HAP-1 (cell line): ENCODE results near the gene FGF14.

Experiments used
- DNase-seq, 2 experiments: peaks; one replicate each; pipeline ENCODE4 v3.0.0-alpha.2; 2016 to 2020; ENCODE audit warnings: low spot score in 2 of 2
- H3K27me3 ChIP-seq: fragments of 250-450 bp; sonication (Bioruptor Pico); 2 replicates; pipeline ENCODE4 v1.5.1; 2020; ENCODE audit warnings: low read depth, mild to moderate bottlenecking, moderate library complexity
- H3K36me3 ChIP-seq: fragments of 250-450 bp; sonication (Bioruptor Pico); replicated peaks from 2 replicates; pipeline ENCODE4 v1.5.1; 2020; ENCODE audit warnings: mild to moderate bottlenecking
- H3K4me1 ChIP-seq: fragments of 250-450 bp; sonication (Bioruptor Pico); 2 replicates; pipeline ENCODE4 v1.5.1; 2020; ENCODE audit warnings: mild to moderate bottlenecking
- H3K4me3 ChIP-seq: fragments of 250-450 bp; sonication (Bioruptor Pico); 2 replicates; pipeline ENCODE4 v1.5.1; 2020; ENCODE audit warnings: mild to moderate bottlenecking, moderate library complexity
- H3K9me3 ChIP-seq: fragments of 250-450 bp; sonication (Bioruptor Pico); 2 replicates; pipeline ENCODE4 v1.5.1; 2020; ENCODE audit warnings: mild to moderate bottlenecking, moderate library complexity
- in situ Hi-C: fragments of 300-500 bp; cut with MboI; formaldehyde crosslinking; loops from 3 replicates; pipeline ENCODE4 v1.14.3; 2020; ENCODE audit warnings: low sequenced_read_pairs, inconsistent platforms, mixed read lengths

FGF14 gene

GRCh38 chr13:101709952-101710351, 691.9 kb downstream of the FGF14 start:
- H3K4me3 ChIP-seq = no peak overlapping the region
- DNase-seq = no peak
- no peaks in the 10 kb centered on the region for H3K36me3 ChIP-seq
- in situ Hi-C loops = no loop called here
- no peaks in the 10 kb centered on the region for H3K9me3 ChIP-seq
- no peaks in the 10 kb centered on the region for H3K27me3 ChIP-seq
- no peaks in the 10 kb centered on the region for H3K4me1 ChIP-seq

DNA sequence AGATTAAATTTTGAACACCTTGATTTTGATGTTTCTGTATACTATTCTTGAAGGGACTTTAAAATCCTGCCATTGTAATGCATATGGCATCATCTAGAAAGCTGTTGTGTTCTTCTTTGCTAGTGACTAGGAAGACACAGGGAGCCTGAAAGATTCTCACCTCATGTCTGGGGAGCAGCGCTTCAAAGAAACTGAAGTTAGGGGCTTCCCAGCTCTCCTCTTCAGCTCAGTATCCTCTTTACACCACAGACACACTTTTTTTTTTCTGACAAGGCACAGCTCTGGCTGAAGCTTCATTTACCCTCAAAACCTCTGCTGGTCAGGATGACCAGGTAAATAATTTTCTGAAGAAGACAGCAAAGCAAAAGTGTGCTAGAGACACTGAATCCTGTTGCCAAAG, 693.7 kb downstream of the FGF14 start:
- Histone ChIP-seq H3K9me3 (no peaks in the 10 kb centered on the region), H3K4me1 (no peaks in the 10 kb centered on the region), H3K27me3 (0 out of 2 replicates have a peak, but pooled peaks cover 2% of the 10 kb centered on the region), H3K36me3 (no peaks in the 10 kb centered on the region), H3K4me3 (no peak overlapping the region)
- in situ Hi-C loops = no loop called here
- DNase-seq = no peak

DNA sequence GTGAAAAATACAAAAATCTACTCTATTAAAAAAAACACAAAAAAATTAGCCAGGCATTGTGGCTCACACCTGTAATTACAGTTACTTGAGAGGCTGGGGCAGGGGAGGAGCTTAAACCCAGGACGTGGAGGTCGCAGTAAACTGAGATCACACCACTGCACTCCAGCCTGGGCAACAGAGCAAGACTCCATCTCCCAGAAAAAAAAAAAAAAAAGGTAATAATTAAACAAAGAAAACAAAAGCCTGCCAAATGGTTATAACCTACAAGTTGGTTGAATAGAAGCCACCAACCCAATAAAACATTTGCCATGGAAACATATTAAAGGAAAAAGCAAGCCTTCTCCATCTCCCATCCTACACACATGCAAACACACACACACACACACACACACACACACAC, 694.2 kb downstream of the FGF14 start:
- Histone ChIP-seq H3K4me3 (no peak overlapping the region), H3K9me3 (no peaks in the 10 kb centered on the region), H3K27me3 (0 out of 2 replicates have a peak, but pooled peaks cover 2% of the 10 kb centered on the region), H3K36me3 (no peaks in the 10 kb centered on the region), H3K4me1 (no peaks in the 10 kb centered on the region)
- DNase-seq = no peak
- in situ Hi-C loops = no loop called here

DNA sequence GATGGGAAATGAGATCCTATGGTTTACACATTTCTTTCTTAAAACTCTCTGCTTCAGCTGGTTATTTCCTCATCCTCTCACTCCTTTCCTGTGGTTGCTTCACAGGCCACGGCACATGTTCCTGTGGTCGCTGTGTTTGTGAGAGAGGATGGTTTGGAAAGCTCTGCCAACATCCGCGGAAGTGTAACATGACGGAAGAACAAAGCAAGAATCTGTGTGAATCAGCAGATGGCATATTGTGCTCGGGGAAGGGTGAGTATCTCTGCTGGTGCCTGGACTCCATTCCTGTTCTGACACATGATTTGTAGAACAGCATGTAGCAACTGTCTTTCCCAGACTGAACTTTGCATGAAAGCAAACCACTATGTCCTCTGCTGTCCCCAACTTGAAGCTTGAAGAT, 695.2 kb downstream of the FGF14 start:
- Histone ChIP-seq H3K9me3 (no peaks in the 10 kb centered on the region), H3K4me1 (no peaks in the 10 kb centered on the region), H3K4me3 (no peak overlapping the region), H3K36me3 (no peaks in the 10 kb centered on the region), H3K27me3 (0 out of 2 replicates have a peak, but pooled peaks cover 2% of the 10 kb centered on the region)
- no peak for DNase-seq
- in situ Hi-C loops = no loop called here

DNA sequence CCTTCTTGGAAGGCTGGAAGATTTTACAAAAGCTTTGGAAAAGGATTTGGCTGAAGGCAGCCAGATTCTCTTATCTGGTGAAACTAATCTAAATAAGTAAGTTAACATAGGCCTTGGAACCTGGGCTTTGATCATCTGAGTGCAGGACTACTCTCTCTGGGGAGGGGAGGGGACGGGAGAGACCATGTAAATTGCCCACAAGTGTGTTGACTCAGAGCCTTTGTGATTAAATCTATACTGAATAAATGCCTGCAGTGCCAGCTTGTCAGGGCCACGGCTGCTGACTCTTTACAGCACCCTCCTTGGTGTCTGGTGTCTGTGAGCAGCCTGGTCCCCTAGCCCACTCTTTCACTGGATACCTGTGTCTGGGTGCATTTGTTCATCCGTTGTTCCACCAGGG, 698.0 kb downstream of the FGF14 start:
- in situ Hi-C loops = no loop called here
- DNase-seq = no peak
- no peak overlapping the region for H3K4me3 ChIP-seq
- 0 out of 2 replicates have a peak, but pooled peaks cover 2% of the 10 kb centered on the region for H3K27me3 ChIP-seq
- H3K4me1 ChIP-seq = no peaks in the 10 kb centered on the region
- no peaks in the 10 kb centered on the region for H3K9me3 ChIP-seq
- H3K36me3 ChIP-seq = no peaks in the 10 kb centered on the region

GRCh38 chr13:101703081-101703480, 698.8 kb downstream of the FGF14 start:
- no peaks in the 10 kb centered on the region for H3K4me1 ChIP-seq

DNA sequence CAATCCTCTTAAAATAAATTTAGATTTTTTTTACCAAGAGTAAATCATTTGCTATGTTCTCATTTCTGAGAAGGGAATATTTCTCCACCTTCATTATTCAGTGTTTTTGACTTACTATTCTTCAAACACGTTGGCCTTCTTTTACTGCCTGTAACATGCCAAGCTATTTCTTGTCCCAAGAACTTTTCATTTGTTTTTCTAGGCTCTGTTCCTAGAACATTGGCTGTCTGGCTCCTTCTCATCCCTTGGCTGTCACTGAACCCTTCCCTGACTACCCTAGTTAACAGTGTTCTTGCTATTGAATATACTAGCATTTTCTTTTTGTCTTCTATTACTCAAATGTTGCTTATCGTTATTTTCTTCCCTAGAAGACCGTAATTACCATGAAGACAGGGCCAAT, 701.2 kb downstream of the FGF14 start:
- H3K27me3 ChIP-seq = 0 out of 2 replicates have a peak, but pooled peaks cover 2% of the 10 kb centered on the region
- H3K36me3 ChIP-seq = no peaks in the 10 kb centered on the region
- H3K4me3 ChIP-seq = no peak overlapping the region
- H3K9me3 ChIP-seq = no peaks in the 10 kb centered on the region
- no peaks in the 10 kb centered on the region for H3K4me1 ChIP-seq
- in situ Hi-C loops = no loop called here
- no peak for DNase-seq

More at GRCh38 chr13:101703081-101703480, 698.8 kb downstream of the FGF14 start:
- no peaks in the 10 kb centered on the region for H3K36me3 ChIP-seq
- no peak for DNase-seq
- H3K4me3 ChIP-seq = no peak overlapping the region
- H3K27me3 ChIP-seq = 0 out of 2 replicates have a peak, but pooled peaks cover 2% of the 10 kb centered on the region
- in situ Hi-C loops = no loop called here
- H3K9me3 ChIP-seq = no peaks in the 10 kb centered on the region

GRCh38 chr13:101698400-101698799, 703.4 kb downstream of the FGF14 start:
- no peaks in the 10 kb centered on the region for H3K36me3 ChIP-seq
- in situ Hi-C loops = no loop called here
- H3K4me3 ChIP-seq = no peak overlapping the region
- H3K27me3 ChIP-seq = no peaks in the 10 kb centered on the region
- no peaks in the 10 kb centered on the region for H3K9me3 ChIP-seq
- DNase-seq = no peak
- H3K4me1 ChIP-seq = no peaks in the 10 kb centered on the region

DNA sequence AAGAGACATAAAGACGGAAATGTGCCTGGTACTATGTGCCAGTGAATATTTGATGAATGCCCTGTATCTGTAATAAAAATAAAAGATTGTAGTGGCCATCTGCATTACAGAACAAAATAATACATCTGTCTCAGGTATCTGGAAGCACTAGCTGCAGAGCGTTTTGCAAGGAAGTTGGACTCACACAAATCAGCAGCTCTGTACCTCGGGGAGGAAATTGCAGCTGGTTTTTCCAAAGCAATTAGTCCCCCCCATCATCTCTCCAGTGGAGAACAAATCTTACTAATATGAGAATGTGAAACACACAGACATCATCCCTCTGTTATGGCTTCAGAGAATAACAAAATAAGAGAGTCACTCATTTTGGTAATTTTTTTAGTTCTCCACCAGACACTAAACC, 704.1 kb downstream of the FGF14 start:
- Histone ChIP-seq H3K27me3 (no peaks in the 10 kb centered on the region), H3K4me1 (no peaks in the 10 kb centered on the region), H3K36me3 (no peaks in the 10 kb centered on the region), H3K9me3 (no peaks in the 10 kb centered on the region), H3K4me3 (no peak overlapping the region)
- DNase-seq = no peak
- in situ Hi-C loops = no loop called here

DNA sequence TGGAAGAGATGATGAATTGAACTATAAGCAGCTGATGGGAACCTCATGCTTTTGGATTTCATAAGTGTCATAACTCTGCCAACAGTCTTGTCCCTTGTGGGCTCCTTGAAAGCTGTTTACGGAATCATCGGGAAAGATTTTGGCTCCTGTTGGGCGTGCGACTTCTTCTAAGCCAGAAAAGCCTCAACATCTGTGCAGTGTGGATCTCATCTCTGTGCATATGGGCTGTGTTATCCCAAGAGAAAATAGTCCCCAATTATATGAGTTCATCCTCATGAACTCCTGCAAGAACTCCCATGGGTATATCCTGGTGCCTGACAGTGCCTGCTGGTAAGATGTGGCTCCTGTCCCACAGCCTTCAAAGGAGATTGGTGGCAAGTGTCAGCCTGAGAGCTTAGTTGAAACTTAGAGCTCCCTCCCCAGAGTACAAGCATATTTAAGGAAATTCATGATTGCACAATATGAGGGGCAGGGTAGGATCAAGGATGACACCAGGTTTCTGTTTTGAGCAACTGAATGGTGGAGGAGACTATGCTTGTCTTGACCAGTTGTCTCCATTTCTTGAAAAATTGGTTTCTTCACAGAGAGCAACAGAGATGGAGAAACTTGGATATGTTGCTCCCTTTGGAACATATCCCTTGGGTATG, 705.9 kb downstream of the FGF14 start:
- in situ Hi-C loops = no loop called here
- Histone ChIP-seq H3K4me1 (no peaks in the 10 kb centered on the region), H3K27me3 (no peaks in the 10 kb centered on the region), H3K36me3 (no peaks in the 10 kb centered on the region), H3K4me3 (no peak overlapping the region), H3K9me3 (no peaks in the 10 kb centered on the region)
- DNase-seq = no peak

GRCh38 chr13:101691341-101691860, 710.4 kb downstream of the FGF14 start:
- DNase-seq = no peak
- in situ Hi-C loops = no loop called here
- no peaks in the 10 kb centered on the region; the same call in 1 of the 2 replicates for H3K27me3 ChIP-seq
- no peaks in the 10 kb centered on the region for H3K4me1 ChIP-seq
- no peaks in the 10 kb centered on the region for H3K9me3 ChIP-seq
- no peaks in the 10 kb centered on the region for H3K36me3 ChIP-seq
- H3K4me3 ChIP-seq = no peak overlapping the region

- Histone ChIP-seq H3K9me3 (no peaks in the 10 kb centered on the region), H3K36me3 (no peaks in the 10 kb centered on the region), H3K27me3 (no peaks in the 10 kb centered on the region; the same call in 1 of the 2 replicates), H3K4me1 (no peaks in the 10 kb centered on the region), H3K4me3 (no peak overlapping the region)
- DNase-seq = no peak
- in situ Hi-C loops = no loop called here
These were observed 711.0 kb downstream of the FGF14 start for GRCh38 chr13:101690871-101691270.

GRCh38 chr13:101686003-101686402, 715.8 kb downstream of the FGF14 start:
- in situ Hi-C loops = no loop called here
- no peak for DNase-seq
- Histone ChIP-seq H3K36me3 (no peaks in the 10 kb centered on the region), H3K9me3 (no peaks in the 10 kb centered on the region), H3K4me1 (no peaks in the 10 kb centered on the region), H3K27me3 (peaks cover 4% of the 10 kb centered on the region), H3K4me3 (no peak overlapping the region)

DNA sequence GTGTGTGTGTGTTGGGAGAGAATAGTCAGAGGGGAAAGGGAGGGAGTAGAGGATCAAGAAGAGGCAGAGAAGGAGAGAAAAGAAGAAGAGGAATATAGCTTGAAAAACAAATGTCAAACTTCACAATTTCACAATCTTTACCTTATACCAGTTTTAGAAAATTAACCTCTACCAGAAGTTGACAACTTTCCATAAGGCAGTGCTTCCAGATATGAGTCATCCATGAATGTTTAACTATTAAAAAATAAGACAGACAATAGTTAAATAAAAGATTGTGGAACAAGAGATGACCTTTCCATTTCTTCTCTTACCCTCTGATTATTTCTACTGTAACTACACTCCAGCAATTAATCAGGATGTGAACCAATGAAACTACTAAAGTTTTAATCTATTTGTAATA, 720.0 kb downstream of the FGF14 start:
- Histone ChIP-seq H3K4me1 (no peaks in the 10 kb centered on the region), H3K4me3 (no peak overlapping the region), H3K36me3 (no peaks in the 10 kb centered on the region), H3K27me3 (peaks cover 6% of the 10 kb centered on the region), H3K9me3 (no peaks in the 10 kb centered on the region)
- in situ Hi-C loops = no loop called here
- DNase-seq = no peak
